ENCODE data around the gene FERMT1. TPM values are rescaled to one million over a fixed set of nuclear protein-coding genes. Genes with fewer than 3 reads are reported as not detected.

Gene FERMT1
- total RNA-seq, 4 donors from 2014 or later: 0.16 to 2.2 (median 1.0) TPM

DNA sequence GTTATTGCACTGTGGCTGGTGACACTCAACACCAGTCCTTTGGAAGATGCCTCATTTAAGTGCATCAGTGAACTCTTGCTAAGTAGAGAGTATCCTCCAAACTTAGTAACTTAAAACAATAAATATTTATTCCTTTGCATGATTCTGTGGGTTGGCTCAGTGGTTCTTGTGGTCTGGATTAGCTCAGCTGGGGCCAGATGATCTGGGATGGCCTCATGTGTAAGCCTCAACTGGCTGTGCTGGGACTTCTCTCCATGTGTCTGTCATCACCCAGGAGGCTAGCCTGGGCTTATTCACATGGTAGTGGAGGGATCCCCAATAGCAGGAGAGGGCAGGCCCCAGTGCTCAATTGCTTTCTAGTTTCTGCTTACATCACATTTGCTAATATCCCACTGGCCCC lies 77.3 kb downstream of the FERMT1 start:
- Histone ChIP-seq H3K27me3 (peaks cover 5% of the 10 kb centered on the region), H3K27ac (no peak overlapping the region), H3K4me1 (no peaks in the 10 kb centered on the region), H3K4me3 (no peak overlapping the region), H3K9me3 (no peaks in the 10 kb centered on the region), H3K36me3 (peaks cover 0 to 22% of the 10 kb centered on the region in 2 donors)
- ATAC-seq: no peak
- no peak for TF ChIP-seq POLR2AphosphoS5 (IDR thresholded peaks at IDR 0.05)

DNA sequence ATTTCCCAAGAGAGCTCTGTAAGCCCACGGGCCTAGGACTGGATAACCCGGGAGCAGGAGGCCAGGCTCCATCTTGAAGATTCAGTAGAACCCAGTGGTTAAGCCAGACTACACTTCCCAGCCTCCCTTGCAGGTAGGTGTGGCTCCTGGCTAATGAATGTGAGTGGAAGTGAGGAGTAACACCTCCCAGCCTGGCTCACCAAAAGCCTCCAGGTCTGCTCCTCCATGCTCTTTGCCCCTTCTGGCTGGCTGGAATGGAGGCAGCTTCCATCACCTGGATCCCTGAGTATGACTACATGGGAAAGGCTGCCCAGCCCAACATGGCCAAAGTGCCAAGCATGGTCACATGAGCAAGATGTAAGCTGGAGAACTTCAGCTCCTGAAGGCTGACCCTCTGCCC lies 78.7 kb downstream of the FERMT1 start:
- no peak for ATAC-seq
- Histone ChIP-seq H3K9me3 (no peaks in the 10 kb centered on the region), H3K4me3 (no peak overlapping the region), H3K4me1 (no peaks in the 10 kb centered on the region), H3K36me3 (peaks cover 0 to 36% of the 10 kb centered on the region in 2 donors), H3K27ac (no peak overlapping the region), H3K27me3 (no peaks in the 10 kb centered on the region)
- TF ChIP-seq, protein P1, sequence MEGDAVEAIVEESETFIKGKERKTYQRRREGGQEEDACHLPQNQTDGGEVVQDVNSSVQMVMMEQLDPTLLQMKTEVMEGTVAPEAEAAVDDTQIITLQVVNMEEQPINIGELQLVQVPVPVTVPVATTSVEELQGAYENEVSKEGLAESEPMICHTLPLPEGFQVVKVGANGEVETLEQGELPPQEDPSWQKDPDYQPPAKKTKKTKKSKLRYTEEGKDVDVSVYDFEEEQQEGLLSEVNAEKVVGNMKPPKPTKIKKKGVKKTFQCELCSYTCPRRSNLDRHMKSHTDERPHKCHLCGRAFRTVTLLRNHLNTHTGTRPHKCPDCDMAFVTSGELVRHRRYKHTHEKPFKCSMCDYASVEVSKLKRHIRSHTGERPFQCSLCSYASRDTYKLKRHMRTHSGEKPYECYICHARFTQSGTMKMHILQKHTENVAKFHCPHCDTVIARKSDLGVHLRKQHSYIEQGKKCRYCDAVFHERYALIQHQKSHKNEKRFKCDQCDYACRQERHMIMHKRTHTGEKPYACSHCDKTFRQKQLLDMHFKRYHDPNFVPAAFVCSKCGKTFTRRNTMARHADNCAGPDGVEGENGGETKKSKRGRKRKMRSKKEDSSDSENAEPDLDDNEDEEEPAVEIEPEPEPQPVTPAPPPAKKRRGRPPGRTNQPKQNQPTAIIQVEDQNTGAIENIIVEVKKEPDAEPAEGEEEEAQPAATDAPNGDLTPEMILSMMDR (IDR thresholded peaks at IDR 0.05): no peak
- TF ChIP-seq POLR2AphosphoS5 (IDR thresholded peaks at IDR 0.05) (no peak), EP300 (IDR thresholded peaks at IDR 0.05) (no peak), POLR2A (IDR thresholded peaks at IDR 0.05) (no peak)
- WGBS, 2 donors (ENCODE audit: low coverage in 1 of 2): 40 to 100% methylated on average over 1 of the region's 2 CpGs

DNA sequence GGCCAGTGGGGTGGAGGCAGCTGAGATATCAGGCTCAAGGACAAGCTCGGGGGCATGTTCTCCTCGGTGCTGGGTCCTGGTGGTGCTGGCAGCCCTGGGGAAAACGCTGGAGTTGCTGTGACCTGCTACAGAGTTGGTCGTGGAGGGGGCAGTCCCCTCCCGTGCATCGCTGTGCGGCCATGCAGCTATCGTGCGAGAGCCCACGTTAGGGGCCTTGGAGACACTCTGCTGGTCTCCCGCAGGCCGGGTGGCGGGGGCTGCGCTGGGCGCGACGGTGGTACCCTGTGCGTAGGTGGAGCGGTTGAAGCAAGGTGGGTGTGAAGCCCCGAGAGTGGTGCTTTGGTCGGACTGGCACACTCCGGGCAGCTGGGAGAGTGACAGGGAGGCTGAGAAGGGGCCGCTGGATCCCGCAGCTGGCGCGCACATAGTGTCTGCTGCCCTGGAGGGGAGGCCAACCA lies 81.0 kb downstream of the FERMT1 start:
- H3K9me3 ChIP-seq: no peaks in the 10 kb centered on the region
- 98% methylated on average over 8 of the region's 26 CpGs; no CpG with 5 or more reads in 1 of the 2 donors for WGBS, 2 donors (ENCODE audit: low coverage in 1 of 2)
- TF ChIP-seq EP300 (IDR thresholded peaks at IDR 0.05): no peak
- TF ChIP-seq POLR2AphosphoS5 (IDR thresholded peaks at IDR 0.05): no peak
- no peak for TF ChIP-seq POLR2A (IDR thresholded peaks at IDR 0.05)
- TF ChIP-seq, protein P1 (IDR thresholded peaks at IDR 0.05): no peak
- peak; percentile 24 for ATAC-seq
- no peaks in the 10 kb centered on the region for H3K4me1 ChIP-seq
- H3K27ac ChIP-seq: no peak overlapping the region
- no peak overlapping the region for H3K4me3 ChIP-seq
- peaks cover 0 to 58% of the 10 kb centered on the region in 2 donors for H3K36me3 ChIP-seq
- no peaks in the 10 kb centered on the region for H3K27me3 ChIP-seq

DNA sequence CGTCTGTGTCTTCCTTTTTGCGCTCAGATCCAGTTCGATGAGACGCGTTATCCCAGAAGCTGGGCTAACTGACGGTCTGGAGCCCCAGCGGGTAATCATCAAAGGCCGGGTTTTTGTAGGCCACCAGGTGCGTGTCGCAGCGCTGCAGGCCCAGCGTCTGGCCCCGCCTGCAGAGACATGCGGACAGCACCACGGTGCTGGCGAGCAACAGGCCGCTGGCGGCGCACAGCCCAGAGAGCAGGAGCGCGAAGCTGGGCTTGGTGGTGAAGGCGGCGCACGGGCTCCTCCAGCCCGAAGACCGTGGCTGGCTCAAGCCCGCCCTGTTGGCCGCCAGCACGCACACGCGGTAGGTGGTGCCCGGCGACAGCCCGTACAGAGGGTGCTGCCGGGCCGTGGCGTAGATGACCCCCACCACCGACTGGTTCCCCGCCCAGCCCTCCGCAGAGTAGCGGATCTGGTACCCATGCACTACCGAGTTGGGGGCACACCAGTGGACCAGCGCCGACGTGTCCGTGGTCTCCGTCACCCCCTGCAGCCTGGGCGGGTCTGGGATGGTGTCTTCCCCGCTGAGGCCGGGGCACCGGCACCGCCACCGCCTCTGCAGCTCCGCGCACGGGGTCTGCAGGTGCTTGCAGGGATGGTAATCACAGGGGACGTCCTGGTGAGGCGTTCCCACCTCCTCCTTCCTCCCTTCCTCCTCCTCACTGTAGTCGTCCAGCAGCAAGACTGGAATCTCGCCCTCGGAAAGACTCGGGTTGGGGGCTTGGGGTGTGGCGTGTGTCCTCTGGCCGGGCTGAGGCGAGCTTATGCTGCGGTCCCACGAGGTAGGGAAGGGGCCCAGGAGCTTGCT lies 81.6 kb downstream of the FERMT1 start:
- ATAC-seq: no peak
- no peaks in the 10 kb centered on the region for H3K27me3 ChIP-seq
- TF ChIP-seq EP300 (IDR thresholded peaks at IDR 0.05): no peak
- TF ChIP-seq POLR2A (IDR thresholded peaks at IDR 0.05): no peak
- H3K9me3 ChIP-seq: no peaks in the 10 kb centered on the region
- 80% methylated on average over 7 of the region's 67 CpGs; no CpG with 5 or more reads in 1 of the 2 donors for WGBS, 2 donors (ENCODE audit: low coverage in 1 of 2)
- peaks cover 3 to 64% of the 10 kb centered on the region in 2 donors for H3K36me3 ChIP-seq
- no peaks in the 10 kb centered on the region for H3K4me1 ChIP-seq
- no peak overlapping the region for H3K4me3 ChIP-seq
- H3K27ac ChIP-seq: no peak overlapping the region

DNA sequence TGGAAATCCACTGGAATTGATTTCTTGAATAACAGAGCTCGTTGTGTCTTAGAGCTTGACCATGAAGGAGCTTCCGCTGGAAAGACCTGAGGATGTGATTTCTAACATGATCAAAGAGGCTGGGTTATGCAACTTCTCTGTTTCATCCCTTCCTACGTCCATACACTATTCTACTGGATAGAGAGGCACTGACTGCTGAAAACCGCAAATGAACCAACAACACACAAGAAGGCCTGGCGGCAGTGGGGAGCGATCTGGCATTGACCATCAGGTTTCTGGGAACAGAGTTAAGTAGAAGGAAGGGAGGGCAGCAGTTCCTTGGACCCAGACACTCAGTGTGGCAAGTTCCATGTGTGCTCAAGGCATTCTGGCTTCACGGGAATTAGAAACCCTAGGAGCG lies 82.3 kb downstream of the FERMT1 start:
- Histone ChIP-seq H3K27ac (no peak overlapping the region), H3K27me3 (no peaks in the 10 kb centered on the region), H3K4me3 (no peak overlapping the region), H3K9me3 (no peaks in the 10 kb centered on the region), H3K36me3 (peaks cover 3 to 71% of the 10 kb centered on the region in 2 donors), H3K4me1 (no peaks in the 10 kb centered on the region)
- TF ChIP-seq POLR2A (IDR thresholded peaks at IDR 0.05): no peak
- TF ChIP-seq, protein P1 (IDR thresholded peaks at IDR 0.05): no peak
- TF ChIP-seq EP300 (IDR thresholded peaks at IDR 0.05): no peak
- TF ChIP-seq POLR2AphosphoS5 (IDR thresholded peaks at IDR 0.05): no peak
- WGBS, 2 donors (ENCODE audit: low coverage in 1 of 2): 80 to 90% methylated on average over 5 to 6 of the region's 8 CpGs
- ATAC-seq: no peak

DNA sequence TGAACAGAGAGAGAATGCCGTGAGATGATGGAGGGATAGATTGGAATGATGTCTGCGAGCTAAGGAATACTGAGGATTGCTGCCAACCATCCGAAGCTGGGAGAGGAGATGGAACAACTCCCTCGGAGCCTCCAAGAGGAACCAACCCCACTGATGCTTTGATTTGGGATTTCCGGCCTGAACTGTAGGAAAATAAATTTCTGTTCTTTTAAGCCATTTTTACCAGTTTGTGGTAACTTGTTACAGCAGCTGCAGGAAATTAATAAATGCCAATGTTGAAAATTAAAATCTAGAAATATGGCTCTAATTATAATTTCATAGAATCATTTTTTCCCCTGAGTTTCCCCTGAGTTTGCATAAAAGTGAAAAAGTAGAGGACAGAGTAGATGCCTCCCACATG lies 83.1 kb downstream of the FERMT1 start:
- Histone ChIP-seq H3K4me1 (peaks cover 0 to 4% (median 0%) of the 10 kb centered on the region in 3 donors), H3K27ac (no peak overlapping the region), H3K9me3 (no peaks in the 10 kb centered on the region), H3K27me3 (no peaks in the 10 kb centered on the region), H3K4me3 (no peak overlapping the region), H3K36me3 (peaks cover 3 to 76% of the 10 kb centered on the region in 2 donors)
- TF ChIP-seq, protein P1 (IDR thresholded peaks at IDR 0.05): no peak
- no peak for TF ChIP-seq POLR2A (IDR thresholded peaks at IDR 0.05)
- TF ChIP-seq POLR2AphosphoS5 (IDR thresholded peaks at IDR 0.05): no peak
- no peak for TF ChIP-seq EP300 (IDR thresholded peaks at IDR 0.05)
- ATAC-seq: no peak
- 69 to 79% methylated on average over 5 of the region's 5 CpGs for WGBS, 2 donors (ENCODE audit: low coverage in 1 of 2)

Data from gastroesophageal sphincter (tissue), 4 donors.